Activated CD8-positive, alpha-beta T cell treated with anti-CD3 and anti-CD28 coated beads for 36 hours (primary cell): ENCODE measurements around the gene UROC1. TPM values are rescaled to one million over a fixed set of nuclear protein-coding genes. Genes with fewer than 3 reads are reported as not detected.

ENCODE experiments used
- ATAC-seq: fragments of 200-7000 bp; cut with Tn5 transposase; one replicate; pipeline ENCODE4 v1.10.0; 2021; ENCODE audit warnings: mild to moderate bottlenecking, moderate library complexity
- CTCF ChIA-PET: fragments of 350-600 bp; sonication (Branson Sonifier 250); formaldehyde crosslinking; loops from one replicate; lab custom pipeline; 2021; ENCODE audit warnings: antibody characterized with exemption; lab: Charles Lee
- POLR2A ChIA-PET: fragments of 350-600 bp; sonication (Branson Sonifier 250); formaldehyde crosslinking; loops from one replicate; lab custom pipeline; 2021; ENCODE audit warnings: antibody characterized with exemption; lab: Charles Lee
- DNase-seq: peaks from one replicate; pipeline ENCODE4 v3.0.0-alpha.2; 2020
- H3K27ac Mint-ChIP-seq: one replicate; pipeline ENCODE4 v1.8.0; 2021; ENCODE audit warnings: mild to moderate bottlenecking, mixed read lengths
- H3K27me3 Mint-ChIP-seq: one replicate; pipeline ENCODE4 v1.8.0; 2021; ENCODE audit warnings: mixed read lengths
- H3K36me3 Mint-ChIP-seq: one replicate; pipeline ENCODE4 v1.8.0; 2021; ENCODE audit warnings: low read depth, mixed read lengths
- H3K4me1 Mint-ChIP-seq: one replicate; pipeline ENCODE4 v1.8.0; 2021; ENCODE audit warnings: low read depth, mixed read lengths
- H3K4me3 Mint-ChIP-seq: one replicate; pipeline ENCODE4 v1.8.0; 2021; ENCODE audit warnings: mild to moderate bottlenecking, moderate library complexity, mixed read lengths
- H3K9me3 Mint-ChIP-seq: one replicate; pipeline ENCODE4 v1.8.0; 2021; ENCODE audit warnings: mixed read lengths
- CTCF ChIP-seq: fragments of 200-600 bp; IDR thresholded peaks from one replicate; pipeline ENCODE4 v1.8.0; 2022; ENCODE audit warnings: antibody characterized with exemption, mild to moderate bottlenecking
- intact Hi-C: fragments of 100-400 bp; cut with micrococcal nuclease; formaldehyde crosslinking; loops from one replicate; pipeline ENCODE4 v1.10.0; 2022
- total RNA-seq, 2 experiments: library from RNA; stranded (reverse); gene quantifications; one replicate each; pipeline ENCODE4 v1.2.3, GENCODE V29; 2021

The UROC1 gene
- total RNA-seq, 2 experiments from 2014 or later = not detected

GRCh38 chr3:126434264-126434590 lies 83.3 kb downstream of the UROC1 start:
- H3K27me3 Mint-ChIP-seq = no peaks in the 10 kb centered on the region
- H3K36me3 Mint-ChIP-seq = peaks cover 18% of the 10 kb centered on the region
- DNase-seq (no peak), ATAC-seq (no peak)
- peaks cover 3% of the 10 kb centered on the region for H3K9me3 Mint-ChIP-seq
- H3K27ac Mint-ChIP-seq = no peak overlapping the region
- ChIA-PET POLR2A (no interaction called here), CTCF (no interaction called here)
- no peak overlapping the region for H3K4me3 Mint-ChIP-seq
- no peak for TF ChIP-seq CTCF
- intact Hi-C loops = no loop called here
- peaks cover 4% of the 10 kb centered on the region for H3K4me1 Mint-ChIP-seq

GRCh38 chr3:126433496-126434263 lies 83.9 kb downstream of the UROC1 start:
- H3K36me3 Mint-ChIP-seq = peaks cover 17% of the 10 kb centered on the region

GRCh38 chr3:126433105-126433430 lies 84.5 kb downstream of the UROC1 start:
- peaks cover 3% of the 10 kb centered on the region for H3K9me3 Mint-ChIP-seq
- DNase-seq (no peak), ATAC-seq (no peak)
- peaks cover 14% of the 10 kb centered on the region for H3K36me3 Mint-ChIP-seq
- intact Hi-C loops = no loop called here
- CTCF ChIA-PET = no interaction called here
- no peak for TF ChIP-seq CTCF
- peaks cover 4% of the 10 kb centered on the region for H3K4me1 Mint-ChIP-seq
- no peak overlapping the region for H3K4me3 Mint-ChIP-seq
- no peak overlapping the region for H3K27ac Mint-ChIP-seq
- POLR2A ChIA-PET = no interaction called here
- H3K27me3 Mint-ChIP-seq = no peaks in the 10 kb centered on the region

More at GRCh38 chr3:126433496-126434263, 83.9 kb downstream of the UROC1 start:
- Mint-ChIP-seq H3K4me3 (no peak overlapping the region), H3K4me1 (peaks cover 4% of the 10 kb centered on the region), H3K27ac (no peak overlapping the region), H3K9me3 (peaks cover 3% of the 10 kb centered on the region), H3K27me3 (no peaks in the 10 kb centered on the region)
- ChIA-PET CTCF (no interaction called here), POLR2A (no interaction called here)
- intact Hi-C loops = no loop called here
- no peak for ATAC-seq
- TF ChIP-seq CTCF = no peak
- DNase-seq = no peak

GRCh38 chr3:126432361-126433104 lies 85.0 kb downstream of the UROC1 start:
- H3K27me3 Mint-ChIP-seq = no peaks in the 10 kb centered on the region
- POLR2A ChIA-PET = no interaction called here
- peaks cover 4% of the 10 kb centered on the region for H3K4me1 Mint-ChIP-seq
- CTCF ChIA-PET = no interaction called here
- H3K4me3 Mint-ChIP-seq = no peak overlapping the region
- no peak for ATAC-seq
- no peak for TF ChIP-seq CTCF
- intact Hi-C loops = no loop called here
- no peak for DNase-seq
- peaks cover 5% of the 10 kb centered on the region for H3K9me3 Mint-ChIP-seq
- peaks cover 11% of the 10 kb centered on the region for H3K36me3 Mint-ChIP-seq
- no peak overlapping the region for H3K27ac Mint-ChIP-seq

Other genes starting within 250 kb of the UROC1 start
- gene KLF15, start 160.4 kb downstream of the UROC1 start, total RNA-seq = under 1 TPM in 1 of 2 experiments, not detected in 1; 0.11 TPM
- gene CFAP100, start 122.9 kb downstream of the UROC1 start, total RNA-seq = not detected
- gene ZXDC, start 41.9 kb downstream of the UROC1 start, total RNA-seq = 10 to 100 TPM; 27.8 to 29.8 TPM
- not detected for gene CHST13, start 6.4 kb upstream of the UROC1 start, total RNA-seq
- gene C3orf22, start 41.2 kb upstream of the UROC1 start, total RNA-seq = not detected
- 1 to 10 TPM; 4.5 to 5.0 TPM for gene TXNRD3, start 137.4 kb upstream of the UROC1 start, total RNA-seq
- gene CHCHD6, start 186.5 kb upstream of the UROC1 start, total RNA-seq = 10 to 100 TPM; 16.6 to 21.2 TPM